Glomerular endothelial cell (primary cell): ENCODE measurements around the gene ARHGEF3. TPM values are rescaled to one million over a fixed set of nuclear protein-coding genes. Genes with fewer than 3 reads are reported as not detected.

Experiments
- DNase-seq: peaks from one replicate; pipeline ENCODE4 v3.0.0-alpha.2; 2011; ENCODE audit warnings: low read depth, low spot score; ENCODE audit errors: extremely low read depth
- total RNA-seq: library from RNA; depleted of rRNA; stranded (reverse); fragments of >200 nt; gene quantifications from 2 replicates; pipeline ENCODE4 v1.2.3, GENCODE V29; 2015

The ARHGEF3 gene
- total RNA-seq, 1 donor from 2014 or later: 24.6 TPM

DNA sequence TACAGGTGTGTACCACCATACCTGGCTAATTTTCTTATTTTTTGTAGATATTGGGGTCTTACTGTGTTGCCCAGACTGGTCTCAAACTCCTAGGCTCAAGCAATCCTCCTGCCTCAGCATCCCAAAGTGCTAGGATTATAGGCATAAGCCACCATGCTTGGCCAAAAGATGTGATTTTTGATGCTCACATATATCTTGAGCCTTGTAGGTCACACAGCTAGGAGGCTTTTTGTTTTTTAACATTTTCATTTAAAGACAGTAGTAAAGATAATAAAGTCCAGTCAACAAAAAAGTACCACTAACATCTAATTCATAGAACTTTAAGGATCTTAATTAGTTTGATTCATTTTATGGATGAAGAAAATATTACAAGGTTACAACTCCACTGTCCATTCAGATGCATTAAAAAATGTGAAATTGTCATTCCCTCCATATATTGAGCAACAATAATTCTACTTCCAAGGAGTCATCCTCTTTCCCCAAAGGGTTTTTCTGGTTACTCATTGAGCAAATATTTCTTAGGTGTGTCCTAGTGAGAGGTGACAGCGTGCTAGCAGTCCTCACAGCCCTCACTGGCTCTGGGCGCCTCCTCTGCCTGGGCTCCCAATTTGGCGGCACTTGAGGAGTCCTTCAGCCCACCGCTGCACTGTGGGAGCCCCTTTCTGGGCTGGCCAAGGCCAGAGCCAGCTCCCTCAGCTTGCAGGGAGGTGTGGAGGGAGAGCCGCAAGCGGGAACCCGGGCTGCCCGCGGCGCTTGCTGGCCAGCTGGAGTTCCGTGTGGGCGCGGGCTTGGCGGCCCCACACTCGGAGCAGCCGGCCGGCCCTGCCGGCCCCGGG is 110.4 kb downstream of the ARHGEF3 start:
- DNase-seq: no peak

DNA sequence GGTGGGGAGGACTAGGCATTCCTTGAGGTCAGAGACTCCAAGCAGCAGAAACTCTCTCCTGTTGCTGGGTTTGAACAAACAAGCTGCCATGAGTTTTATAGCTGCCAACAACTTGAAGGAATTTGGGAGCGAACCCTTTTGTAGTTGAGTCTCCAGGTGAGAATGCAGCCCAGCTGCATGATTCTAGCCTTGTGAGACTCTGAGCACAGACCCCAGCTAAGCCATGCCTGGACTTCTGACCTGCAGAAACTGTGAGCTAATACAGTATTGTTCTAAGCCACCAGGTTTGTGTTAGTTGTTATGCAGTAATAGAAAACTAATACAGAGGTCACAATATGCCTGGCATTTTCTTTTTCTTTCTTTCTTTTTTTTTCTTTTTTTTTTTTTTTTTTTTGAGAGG is 112.4 kb downstream of the ARHGEF3 start:
- DNase-seq: no peak

DNA sequence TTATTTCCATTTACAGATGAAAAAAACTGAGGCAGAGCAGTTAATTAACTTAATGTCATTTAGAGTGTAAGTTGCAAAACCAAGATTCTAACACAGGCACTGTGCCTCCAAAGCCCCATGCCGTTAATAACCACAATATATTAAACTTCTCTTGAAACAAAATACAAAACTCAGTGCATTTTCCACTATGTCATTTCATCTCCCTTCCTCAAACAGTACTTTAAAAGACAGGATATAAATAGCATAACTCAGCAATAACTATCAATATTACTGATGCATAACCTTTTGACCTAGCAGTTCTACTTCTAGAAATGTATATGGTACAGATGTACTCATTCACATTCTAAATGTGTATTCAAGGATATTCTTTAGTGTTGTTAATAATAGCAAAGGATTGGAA is 113.6 kb downstream of the ARHGEF3 start:
- no peak for DNase-seq

DNA sequence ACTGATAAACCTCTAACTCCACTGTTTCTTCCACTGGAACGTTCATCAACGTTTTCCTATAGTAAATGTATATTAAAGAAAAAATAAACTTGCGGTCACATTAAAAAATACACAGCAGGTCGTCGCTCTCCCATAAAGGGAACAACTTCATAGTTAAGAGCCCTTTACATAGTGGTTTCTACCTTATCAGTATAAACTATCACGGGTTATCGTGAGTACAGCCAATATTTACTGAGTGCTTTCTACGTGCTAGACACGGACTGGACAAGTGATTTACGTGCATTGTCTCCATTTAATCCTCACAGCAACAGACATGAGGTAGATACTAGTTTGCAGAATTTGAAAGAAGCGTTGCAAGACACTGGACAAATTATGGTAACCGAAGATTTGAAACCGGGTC is 117.7 kb downstream of the ARHGEF3 start:
- DNase-seq: no peak

DNA sequence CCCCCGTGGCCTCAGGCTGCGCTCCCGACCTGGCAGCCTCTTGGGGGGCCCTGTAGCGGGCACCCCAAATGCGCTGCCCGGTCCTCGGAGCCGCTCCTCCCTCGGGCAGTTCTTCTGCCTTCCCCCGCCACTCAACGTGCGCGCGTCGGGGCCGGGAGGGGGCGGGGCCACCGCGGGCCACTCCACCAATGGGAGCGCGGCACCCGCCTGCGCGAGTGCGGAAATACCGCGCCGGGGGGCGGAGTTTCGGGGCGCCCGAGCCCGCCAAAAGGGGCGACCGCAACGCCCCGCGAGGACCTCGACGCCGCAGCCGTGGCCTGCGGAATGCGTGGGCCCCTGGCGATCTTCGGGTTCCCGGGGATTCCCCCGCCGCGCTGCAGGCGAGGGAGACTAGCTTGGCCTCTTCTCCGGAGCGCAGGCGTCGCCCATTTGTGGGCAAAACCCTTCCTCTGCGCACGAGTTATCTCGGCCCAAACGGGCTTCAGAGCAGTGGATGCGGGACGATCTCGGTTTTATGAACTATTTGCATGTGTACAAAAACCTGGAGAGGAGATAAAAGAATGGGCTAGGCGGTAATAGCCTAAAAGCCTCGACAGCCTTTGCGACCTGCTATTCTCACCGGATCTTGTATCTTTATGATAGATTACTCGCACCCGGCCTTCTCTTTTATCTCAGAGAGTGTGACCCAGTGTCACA is 118.5 kb downstream of the ARHGEF3 start, which contains the start of gene TASOR:
TSS of gene TASOR (minus strand) at position 144 of the 696 bp plus-strand sequence. CDS start 259 bp downstream, outside the sequence.
- no peak for DNase-seq

DNA sequence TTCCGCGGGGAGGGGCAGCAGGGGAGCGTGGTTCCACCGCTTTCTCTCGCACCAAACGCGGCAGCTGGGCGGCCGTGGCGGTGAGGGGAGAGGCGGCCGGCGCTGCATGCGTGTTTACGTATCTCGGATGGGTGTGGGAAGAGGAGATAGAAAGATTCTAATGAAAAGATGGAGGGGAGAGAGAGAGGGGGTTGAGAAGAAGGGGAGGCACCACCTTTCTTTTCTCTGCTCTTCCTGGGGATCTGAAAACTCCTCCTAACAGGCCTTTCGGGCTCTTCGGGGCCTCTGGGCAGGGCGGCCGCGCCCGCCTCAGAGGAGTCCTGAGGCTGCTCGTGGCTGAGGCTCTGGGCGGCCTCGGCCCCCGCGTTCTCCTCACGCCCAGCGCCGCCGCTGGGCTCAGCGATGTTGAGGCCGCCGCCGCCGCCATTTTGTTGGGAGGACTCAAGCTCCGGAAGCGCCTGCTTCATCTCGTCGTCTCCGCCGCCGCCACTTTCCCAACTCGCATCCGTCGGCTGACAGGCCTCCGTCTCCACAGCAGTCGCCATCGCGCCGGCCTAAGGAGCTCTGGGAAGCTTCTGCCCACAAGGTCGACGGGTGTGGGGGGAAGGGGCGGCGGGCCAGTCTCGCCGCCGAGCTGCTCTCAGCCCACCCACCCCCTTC is 119.2 kb downstream of the ARHGEF3 start:
- peak; percentile 9 for DNase-seq

DNA sequence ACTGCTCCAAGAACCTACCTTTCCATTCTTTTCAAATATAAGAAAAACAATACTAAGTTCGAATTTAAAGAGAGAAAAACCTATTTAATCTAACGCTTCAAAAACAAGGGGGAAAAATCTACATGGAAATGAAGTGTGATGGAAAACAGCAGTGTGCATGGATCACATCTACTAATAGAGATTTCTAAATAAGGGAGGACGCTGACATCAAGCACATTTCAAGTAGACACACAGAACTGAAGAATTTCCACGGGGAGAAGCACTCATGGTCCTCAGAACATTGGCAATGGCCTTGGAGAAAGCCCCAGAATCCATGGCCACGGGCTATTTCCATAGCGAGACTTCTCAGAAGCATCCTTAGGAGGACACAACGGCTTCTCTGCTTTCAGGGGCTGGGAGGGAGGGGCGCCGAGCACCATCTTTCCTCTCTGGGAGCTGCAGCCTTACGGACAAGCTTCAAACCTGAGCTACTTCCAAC is 119.7 kb downstream of the ARHGEF3 start:
- peak; percentile 12 for DNase-seq

DNA sequence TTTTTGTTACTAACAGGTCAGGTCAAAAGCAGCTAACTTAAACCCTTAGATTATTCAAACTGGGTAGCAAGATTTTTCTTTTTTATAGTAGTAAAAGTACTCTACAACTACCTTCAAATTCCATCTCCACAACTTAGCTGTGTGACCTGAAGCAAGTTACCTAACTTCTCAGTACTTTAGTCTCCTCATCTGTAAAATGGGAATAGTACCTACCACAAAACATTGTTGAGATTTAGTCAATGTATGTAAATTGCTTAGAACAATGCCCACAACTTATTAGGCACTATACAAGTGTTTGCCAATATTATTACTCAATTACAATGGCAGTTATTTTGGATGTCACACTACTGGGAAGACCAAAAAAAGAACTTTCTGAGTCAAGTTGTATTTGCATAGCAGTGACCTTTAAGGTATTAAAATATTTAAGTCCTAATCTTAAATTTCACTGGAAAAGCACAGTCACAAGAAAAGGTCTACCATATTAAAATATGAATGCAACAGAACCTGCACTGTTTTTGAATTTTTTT is 121.6 kb downstream of the ARHGEF3 start:
- DNase-seq: no peak

Other genes starting within 250 kb of the ARHGEF3 start
- 4.3 and 20.1 TPM in 2 replicates for gene CCDC66, start 244.8 kb downstream of the ARHGEF3 start, total RNA-seq
- gene TASOR, start 118.7 kb downstream of the ARHGEF3 start, total RNA-seq: 33.1 and 46.3 TPM in 2 replicates